ENCODE results near the gene COL5A1.

DNA sequence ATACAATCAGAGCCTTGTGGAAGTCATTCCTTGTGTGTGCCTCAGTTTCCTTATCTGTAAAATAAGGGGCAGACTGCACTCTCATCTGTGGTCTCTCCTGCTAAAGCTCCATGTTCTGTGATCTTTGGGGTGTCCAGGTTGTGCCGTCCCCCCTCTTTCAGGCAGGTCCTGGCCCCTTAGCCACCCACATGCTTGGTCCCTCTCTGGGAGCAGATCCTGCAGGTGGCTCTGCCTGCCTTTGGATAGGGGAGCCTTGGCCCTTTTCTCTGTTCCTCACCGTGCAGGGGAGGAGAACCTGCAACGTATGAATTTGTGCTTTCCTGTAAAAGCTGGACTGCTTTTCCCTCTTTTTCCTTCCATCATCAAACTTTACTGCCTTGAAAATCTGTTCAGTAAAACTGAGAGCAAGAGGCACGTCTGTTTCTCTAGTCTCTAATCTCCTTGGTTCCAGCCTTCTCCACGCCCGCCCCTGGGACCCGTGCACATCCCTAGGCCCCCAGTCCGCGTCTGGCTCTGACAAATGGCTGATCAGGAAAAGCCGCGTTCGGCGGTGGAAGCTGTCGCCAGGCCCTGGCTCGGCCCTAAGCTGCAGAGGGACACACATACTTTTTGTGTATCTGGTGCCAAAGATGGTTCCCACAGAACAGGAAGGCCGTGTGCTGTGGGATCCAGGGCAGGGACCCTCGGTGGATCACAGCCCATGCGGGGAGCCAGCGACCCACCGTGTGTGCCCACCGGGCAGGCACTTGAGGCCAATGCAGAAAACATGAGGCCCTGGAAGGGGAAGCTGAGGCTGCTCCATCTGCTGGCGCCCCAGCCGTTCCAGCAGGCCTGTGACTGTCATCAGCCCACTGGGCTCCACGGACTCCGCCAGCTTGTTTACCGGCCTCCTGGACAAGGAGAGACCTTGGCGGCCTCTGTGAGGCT, 43.4 kb upstream of the COL5A1 start:
- TF ChIP-seq, protein P1, sequence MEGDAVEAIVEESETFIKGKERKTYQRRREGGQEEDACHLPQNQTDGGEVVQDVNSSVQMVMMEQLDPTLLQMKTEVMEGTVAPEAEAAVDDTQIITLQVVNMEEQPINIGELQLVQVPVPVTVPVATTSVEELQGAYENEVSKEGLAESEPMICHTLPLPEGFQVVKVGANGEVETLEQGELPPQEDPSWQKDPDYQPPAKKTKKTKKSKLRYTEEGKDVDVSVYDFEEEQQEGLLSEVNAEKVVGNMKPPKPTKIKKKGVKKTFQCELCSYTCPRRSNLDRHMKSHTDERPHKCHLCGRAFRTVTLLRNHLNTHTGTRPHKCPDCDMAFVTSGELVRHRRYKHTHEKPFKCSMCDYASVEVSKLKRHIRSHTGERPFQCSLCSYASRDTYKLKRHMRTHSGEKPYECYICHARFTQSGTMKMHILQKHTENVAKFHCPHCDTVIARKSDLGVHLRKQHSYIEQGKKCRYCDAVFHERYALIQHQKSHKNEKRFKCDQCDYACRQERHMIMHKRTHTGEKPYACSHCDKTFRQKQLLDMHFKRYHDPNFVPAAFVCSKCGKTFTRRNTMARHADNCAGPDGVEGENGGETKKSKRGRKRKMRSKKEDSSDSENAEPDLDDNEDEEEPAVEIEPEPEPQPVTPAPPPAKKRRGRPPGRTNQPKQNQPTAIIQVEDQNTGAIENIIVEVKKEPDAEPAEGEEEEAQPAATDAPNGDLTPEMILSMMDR (IDR thresholded peaks at IDR 0.05): no peak
- TF ChIP-seq POLR2A (IDR thresholded peaks at IDR 0.05): no peak
- TF ChIP-seq POLR2AphosphoS5 (IDR thresholded peaks at IDR 0.05): no peak
